GM18526 (cell line): ENCODE results near the gene ALKBH3.

Experiments used
- POLR2A ChIP-seq: IDR thresholded peaks from 3 replicates; pipeline ENCODE4 v1.6.1; 2011; ENCODE audit not compliant: insufficient read length; ENCODE audit errors: extremely low read depth

Gene ALKBH3

DNA sequence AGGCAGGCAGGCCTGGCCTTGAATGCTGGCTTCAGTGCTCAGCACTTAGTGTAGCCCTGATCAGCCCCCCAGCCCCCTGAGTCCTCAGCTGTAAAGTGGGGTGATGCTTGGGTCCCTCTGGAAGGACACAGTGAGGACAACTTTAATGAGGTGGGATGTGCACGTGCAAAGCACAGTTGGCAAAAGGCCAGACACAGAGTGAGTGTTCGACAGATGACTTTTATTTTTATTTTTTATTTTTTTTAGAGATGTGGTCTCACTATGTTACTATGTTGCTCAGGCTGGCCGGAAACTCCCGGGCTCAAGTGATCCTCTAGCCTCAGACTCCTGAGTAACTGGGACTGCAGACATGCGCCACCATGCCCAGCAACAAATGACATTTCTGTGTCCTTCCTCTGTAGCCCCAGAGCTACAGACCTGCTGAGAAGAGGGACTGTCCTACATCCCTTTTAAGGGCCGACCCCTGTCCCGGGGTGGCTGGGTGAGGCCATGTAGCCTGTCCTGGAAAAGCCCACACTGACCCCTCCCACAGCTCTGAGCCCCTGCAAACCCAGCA lies 54.9 kb downstream of the ALKBH3 start:
- TF ChIP-seq POLR2A: no peak

DNA sequence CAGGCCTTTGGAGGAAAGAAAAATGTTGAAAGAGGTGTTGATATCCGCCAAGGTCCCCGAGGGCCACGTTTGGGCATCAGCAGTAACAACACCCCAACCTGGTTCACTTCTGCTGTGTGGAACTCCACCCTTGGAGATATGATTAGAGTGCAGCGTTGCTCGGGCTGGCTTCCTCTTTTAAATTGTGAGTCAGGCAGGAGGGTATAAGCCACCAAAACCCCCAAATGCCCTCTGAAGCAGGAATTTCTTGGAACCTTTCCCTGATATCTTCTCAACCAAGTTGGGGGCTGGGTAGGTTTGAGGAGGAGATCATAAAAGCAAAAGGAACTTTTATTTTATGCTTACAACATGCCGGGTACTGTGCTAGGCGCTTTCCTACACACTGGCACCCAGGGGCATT lies 55.4 kb downstream of the ALKBH3 start:
- no peak for TF ChIP-seq POLR2A

DNA sequence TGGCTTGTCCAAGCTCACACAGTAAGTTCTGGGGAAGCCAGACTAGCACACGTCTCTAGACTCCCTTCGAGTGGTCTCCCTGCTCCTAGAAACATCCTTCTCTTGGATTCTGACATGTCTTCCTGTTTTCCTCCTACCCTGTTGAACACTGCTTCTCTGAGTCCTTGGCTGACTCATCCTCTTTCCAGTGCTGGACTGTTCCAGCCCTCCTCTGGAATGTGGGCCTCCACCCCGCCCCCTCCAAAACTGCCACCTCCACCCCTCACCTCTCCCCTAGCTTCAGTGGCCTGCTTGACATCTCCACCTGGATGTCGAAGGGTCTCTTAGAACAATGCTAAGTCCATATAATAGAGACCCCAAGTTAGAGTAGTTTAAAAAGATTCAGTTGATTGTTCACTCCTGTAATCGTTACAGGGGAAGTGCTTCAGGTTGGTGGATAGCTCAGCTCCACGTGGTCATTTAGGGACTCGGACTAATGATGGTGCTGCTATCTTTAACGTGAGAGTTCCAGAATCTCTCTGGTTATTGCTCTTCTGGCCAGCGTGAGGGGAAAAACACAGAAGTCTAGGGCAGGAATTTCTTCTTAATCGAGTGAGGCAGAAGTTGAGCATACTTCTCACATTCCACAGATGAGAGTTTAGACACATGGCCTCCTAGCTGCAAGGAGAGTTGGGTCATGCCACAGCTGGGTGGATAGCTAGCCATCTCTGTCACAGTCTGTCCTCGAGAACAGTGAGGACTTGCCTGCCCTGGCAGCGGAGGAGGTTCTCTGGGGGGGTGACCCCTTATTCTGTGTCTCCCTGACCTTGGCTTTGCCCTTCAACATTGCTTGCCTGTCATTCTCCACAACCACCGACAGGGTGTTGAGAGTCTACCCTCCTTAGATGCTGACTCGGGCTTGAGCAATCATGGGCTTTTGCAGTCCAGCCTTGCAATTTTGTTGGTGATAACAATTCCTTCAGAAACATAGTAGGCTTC lies 57.1 kb downstream of the ALKBH3 start:
- no peak for TF ChIP-seq POLR2A

DNA sequence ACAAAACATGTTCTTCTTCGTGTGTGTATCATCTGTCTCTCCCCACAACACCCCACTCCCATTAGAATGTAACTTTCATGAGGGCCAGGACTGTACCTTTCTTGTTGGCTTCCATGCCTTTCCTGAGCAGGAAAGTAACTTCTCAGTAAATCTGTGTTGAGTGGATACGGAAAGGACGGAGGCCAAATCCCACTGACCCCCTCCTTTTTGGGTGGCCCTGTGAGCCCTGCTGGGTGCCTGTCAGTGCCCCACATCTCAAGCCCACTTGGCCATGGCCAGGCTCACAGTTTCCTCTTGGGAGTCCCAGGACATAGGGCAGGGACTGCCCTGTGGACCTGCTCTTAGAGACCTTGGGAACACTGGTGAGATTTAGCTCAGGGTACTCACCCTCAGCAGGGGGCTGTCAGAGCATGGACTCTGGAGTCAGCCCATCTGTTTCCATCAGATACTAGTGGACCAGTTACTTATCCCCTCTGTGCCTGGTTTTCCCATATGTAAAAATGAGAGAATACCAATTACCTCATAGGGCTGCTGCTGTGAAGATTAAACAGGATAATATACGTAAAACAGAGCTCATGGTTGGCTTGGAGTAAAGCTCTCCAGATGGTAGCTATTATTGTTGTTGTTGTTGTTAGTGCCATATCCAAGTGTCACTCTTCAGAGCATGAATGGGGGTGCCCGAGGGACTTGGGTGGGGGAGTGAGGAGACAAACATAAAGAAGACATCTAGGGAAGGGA lies 60.8 kb downstream of the ALKBH3 start:
- TF ChIP-seq POLR2A: no peak

DNA sequence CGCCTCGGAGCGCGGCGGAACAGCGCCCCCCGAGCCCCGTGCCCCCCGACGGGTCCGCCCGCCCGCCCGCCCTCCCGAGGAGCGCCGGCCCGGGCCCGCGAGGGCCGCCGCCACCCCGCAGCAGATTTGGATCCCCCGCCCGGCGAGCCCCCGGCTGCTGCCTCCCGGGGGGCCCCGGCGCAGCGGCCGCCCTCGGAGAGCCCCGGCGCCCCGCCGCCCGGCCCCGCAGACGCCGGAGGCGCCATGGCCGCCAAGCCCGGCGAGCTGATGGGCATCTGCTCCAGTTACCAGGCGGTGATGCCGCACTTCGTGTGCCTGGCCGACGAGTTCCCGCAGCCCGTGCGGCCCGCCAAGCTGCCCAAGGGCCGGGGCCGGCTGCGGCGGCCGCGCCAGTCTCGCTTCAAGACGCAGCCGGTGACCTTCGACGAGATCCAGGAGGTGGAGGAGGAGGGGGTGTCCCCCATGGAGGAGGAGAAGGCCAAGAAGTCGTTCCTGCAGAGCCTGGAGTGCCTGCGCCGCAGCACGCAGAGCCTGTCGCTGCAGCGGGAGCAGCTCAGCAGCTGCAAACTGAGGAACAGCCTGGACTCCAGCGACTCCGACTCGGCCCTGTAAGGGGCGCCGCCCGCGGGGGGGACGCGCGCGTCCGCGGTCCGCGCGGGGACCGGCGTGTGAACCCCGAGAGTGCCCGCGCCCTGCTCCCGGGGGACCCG lies 62.2 kb downstream of the ALKBH3 start:
- TF ChIP-seq POLR2A: no peak

DNA sequence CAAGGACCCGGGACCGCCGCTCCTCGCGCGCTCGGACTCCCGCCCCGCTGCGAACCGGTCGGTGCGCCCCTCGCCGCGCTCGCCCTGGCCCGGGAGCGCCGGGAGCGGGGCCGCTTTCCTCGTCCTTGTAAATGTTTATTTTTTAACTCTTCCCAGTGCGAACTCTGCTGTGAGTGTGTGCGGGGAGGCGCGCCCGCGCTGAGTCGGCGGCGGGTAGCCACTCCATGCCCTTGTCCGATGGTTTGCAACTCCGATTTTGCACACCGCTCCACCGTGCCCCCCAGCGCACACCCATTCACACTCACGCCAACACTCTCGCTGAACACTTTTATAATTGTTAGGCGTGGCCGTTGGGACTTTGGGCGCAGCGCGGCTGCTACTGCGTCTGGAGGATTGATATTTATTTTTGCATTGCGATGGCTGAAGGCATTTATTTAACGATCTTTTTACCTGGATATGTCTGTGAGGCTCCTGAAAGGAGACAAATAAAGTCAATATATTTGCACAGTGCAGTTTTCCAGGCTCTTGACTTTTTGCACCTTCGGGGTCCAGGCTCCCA lies 62.8 kb downstream of the ALKBH3 start:
- TF ChIP-seq POLR2A: no peak

DNA sequence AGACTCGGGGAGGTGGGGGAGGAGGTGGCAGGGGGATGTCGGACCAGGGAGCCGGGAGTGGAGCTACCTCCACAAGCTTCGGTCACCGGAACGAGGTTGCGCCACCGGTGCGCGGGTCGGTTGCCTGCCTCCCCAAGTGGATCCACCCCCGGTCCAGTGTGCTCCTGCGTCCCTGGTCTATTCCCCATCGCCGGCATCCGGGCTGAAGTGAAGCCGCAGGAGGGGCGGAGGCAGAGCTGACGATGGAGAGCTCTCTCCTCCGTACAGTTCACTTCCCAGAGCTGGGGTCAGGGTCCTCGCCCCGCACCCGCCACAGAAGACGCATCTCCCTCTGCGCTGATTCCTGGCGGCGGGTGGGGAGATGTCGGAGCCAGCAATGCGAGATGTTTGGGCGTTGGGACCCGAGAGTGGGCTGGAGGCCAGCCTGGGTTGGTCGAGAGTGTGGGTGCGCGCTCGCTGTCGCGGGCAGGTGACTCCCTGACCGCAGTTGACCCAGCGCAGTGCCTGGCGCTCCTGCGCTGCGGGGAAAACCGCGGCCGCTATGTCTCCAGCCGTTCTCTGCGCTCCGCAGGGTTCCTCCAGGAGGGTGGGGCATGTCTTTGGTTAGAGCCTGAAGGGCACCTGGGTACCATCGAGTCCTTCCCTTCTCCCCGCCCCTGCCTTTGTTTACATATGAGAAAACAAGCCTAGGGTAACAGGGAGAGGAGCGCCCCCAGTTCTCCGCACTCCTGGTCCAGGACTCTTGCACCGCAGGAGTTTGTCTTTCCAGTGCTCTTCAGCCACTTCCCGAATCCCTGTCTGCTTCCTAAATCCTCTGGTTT lies 63.5 kb downstream of the ALKBH3 start:
- no peak for TF ChIP-seq POLR2A

DNA sequence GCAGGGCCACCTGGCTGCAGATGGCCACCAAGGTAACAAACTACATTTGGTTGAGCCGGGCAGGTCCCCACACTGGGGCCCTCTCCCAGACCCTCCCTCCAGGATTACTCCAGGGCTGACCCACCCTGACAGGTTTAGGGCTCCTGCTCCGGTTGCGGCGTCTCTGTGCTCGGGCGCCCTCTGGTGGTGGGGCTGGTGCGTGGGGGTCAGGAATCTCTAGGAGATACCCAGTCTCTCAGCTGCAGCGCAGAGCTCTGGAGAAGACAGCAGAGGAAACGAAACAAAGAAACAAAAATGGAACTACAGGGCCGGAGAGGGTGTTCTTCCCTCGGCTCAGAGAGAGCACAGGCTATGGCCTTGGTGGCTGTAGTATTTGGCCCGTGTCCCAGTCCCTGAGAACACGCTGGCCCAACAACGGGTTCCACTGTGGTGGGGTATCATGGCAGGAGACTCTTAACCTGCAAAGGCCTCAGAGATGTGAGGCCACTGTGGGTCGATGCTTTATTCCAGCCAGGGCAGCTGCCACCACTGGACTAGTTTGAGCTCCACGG lies 64.2 kb downstream of the ALKBH3 start:
- TF ChIP-seq POLR2A: no peak

DNA sequence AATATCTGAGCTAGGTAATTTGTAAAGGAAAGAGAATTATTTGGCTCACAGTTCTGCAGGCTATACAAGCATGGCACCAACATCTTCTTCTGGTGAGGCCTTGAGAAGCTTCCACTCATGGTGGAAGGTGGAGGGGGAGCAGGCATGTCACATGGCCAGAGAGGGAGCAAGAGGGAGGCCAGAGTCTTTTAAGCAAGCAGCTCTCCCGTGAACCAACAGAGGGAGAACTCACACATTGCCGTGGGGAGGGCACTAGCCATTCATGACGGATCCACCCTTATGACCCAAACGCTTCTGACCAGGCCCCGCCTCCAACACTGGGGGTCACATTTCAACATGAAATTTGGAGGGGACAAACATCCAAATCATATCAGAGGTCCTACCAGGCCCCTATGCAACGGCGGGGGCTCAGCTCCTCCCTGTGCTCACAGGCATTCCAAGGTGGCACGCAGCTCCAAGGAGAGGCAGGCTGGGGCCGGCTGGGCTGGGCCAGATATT lies 66.4 kb downstream of the ALKBH3 start:
- no peak for TF ChIP-seq POLR2A

DNA sequence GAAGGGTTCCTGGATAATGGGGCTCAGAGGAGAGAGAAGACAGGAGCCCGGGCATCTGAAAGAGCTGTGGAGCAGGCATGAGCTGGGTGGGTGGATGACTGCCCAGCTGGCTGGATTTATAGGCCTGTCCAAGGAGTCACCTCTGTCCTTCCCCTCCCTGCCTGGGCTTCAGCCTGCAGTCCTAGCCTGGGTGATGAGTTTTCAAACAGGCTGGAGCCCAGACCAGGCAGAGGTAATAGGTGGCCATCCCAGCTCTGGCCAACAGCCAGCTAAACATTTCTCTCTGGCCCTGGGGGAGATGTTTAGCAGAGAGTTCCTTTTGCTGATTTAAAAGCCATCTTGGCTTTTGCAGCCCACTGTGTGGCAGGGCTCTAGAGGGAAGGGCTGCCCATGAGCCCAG lies 67.2 kb downstream of the ALKBH3 start:
- TF ChIP-seq POLR2A: no peak

DNA sequence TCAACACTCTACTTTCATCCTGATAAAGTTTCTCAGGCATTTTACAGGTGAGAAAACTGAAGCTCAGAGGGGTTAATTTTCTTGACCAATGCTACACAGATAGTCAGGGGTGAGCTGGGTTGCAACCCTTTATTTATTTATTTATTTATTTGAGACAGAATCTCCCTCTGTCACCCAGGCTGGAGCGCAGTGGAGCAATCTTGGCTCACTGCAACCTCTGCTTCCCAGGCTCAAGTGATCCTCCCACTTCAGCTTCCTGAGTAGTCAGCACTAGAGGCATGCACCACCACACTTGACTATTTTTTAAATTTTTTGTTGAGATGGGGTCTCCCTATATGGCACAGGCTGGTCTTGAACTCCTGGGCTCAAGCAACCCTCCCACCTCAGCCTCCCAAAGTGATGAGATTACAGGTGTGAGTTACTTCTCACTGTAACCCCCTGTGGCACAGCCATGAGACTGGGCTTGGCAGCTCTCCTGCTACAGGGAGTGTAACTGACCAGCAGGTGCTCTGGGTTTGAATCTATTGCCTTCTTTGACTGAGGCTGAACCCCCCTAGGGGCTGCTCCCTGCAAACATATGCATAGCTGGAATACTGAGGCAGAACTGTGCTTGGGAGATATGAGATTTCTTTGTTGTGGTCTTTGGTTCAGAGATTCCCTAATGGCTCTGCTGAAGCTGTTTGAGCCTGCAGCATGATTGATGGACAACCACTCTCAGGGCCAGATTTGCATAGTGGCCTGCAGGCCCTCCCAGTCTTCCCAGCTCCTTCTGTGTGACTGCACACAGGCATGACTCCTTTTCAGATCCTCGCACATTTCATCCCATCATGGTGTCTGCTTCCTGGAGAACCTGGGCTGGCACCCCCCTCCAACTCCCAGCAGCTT lies 68.0 kb downstream of the ALKBH3 start:
- TF ChIP-seq POLR2A: no peak

DNA sequence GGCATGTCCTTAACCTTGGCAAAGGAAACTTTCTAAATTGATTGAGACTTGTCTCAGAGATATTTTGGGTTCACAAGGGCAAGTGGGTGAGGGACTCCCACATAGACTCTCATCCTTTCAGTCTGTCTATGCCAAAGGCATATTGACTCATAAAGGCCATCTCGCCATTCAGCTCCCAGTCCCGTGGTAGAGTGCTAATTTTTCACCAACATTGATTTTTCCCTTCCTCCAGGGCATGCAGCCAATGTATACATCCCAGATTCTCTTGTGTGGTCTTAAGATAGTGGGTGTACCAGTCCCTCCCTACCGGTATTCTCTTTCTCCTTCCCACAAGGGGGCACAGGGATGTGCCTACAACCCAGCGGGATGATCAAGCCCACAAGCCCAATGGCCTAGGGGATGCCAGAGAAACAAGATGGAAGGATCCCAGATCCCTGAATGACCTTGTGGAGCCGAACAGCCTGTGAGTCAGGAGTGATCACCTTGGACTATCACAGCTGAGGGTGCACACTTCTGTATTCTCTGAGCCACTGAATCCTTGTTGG lies 69.8 kb downstream of the ALKBH3 start:
- no peak for TF ChIP-seq POLR2A
